ENCODE results near the gene BNC1.

- no peak for TF ChIP-seq POLR2A (IDR thresholded peaks at IDR 0.05; ENCODE audit: low read depth, low read length)
- TF ChIP-seq POLR2AphosphoS5 (IDR thresholded peaks at IDR 0.05; ENCODE audit: low read depth, low read length): no peak
- no peak for TF ChIP-seq TAF1 (IDR thresholded peaks at IDR 0.05; ENCODE audit: low read depth, low read length)
- TF ChIP-seq PAX5 (IDR thresholded peaks at IDR 0.05; ENCODE audit: insufficient read depth, low read length, severe bottlenecking): no peak
Observed at GRCh38 chr15:83289160-83289559, 4.7 kb upstream of the BNC1 start.
